HG02571 (cell line): Measurements from ENCODE around the gene A4GALT.
"Not testable (repeated sequence)": the region's sequence is repeated elsewhere in the genome, so short reads cannot be mapped to it uniquely, and the experiment has no call there.

ENCODE experiments used
- ATAC-seq: cut with Tn5 transposase; IDR thresholded peaks from one replicate; pipeline ENCODE4 v1.9.1; 2021; ENCODE audit warnings: mild to moderate bottlenecking, moderate library complexity; ENCODE audit not compliant: unreplicated experiment

A4GALT gene

GRCh38 chr22:42684462-42685195, 36.0 kb downstream of the A4GALT start:
- ATAC-seq, result no peak

- ATAC-seq, result no peak
These were observed 36.9 kb downstream of the A4GALT start for GRCh38 chr22:42683578-42684283.

GRCh38 chr22:42682113-42682851, 38.4 kb downstream of the A4GALT start:
- no peak for ATAC-seq

GRCh38 chr22:42680648-42681047, 40.0 kb downstream of the A4GALT start:
- no peak for ATAC-seq

GRCh38 chr22:42679691-42680090, 41.0 kb downstream of the A4GALT start:
- no peak for ATAC-seq

GRCh38 chr22:42678894-42679293, 41.8 kb downstream of the A4GALT start:
- no peak for ATAC-seq

- ATAC-seq, result not testable (repeated sequence)
These were observed 42.7 kb downstream of the A4GALT start for GRCh38 chr22:42677936-42678335.

- no peak for ATAC-seq
These were observed 44.5 kb downstream of the A4GALT start for GRCh38 chr22:42676059-42676607.

GRCh38 chr22:42673898-42674401, 46.7 kb downstream of the A4GALT start:
- ATAC-seq, result no peak

- ATAC-seq, result not testable (repeated sequence)
These were observed 47.6 kb downstream of the A4GALT start for GRCh38 chr22:42673071-42673470.

GRCh38 chr22:42670921-42671709, 49.6 kb downstream of the A4GALT start:
- no peak for ATAC-seq

GRCh38 chr22:42670046-42670445, 50.6 kb downstream of the A4GALT start:
- ATAC-seq, result no peak

- not testable (repeated sequence) for ATAC-seq
These were observed 54.3 kb downstream of the A4GALT start for GRCh38 chr22:42666393-42666792.

- ATAC-seq, result no peak
These were observed 55.5 kb downstream of the A4GALT start for GRCh38 chr22:42664976-42665831.

- no peak for ATAC-seq
These were observed 58.5 kb downstream of the A4GALT start for GRCh38 chr22:42661985-42662831.

GRCh38 chr22:42656578-42656977, 64.1 kb downstream of the A4GALT start:
- no peak for ATAC-seq

- no peak for ATAC-seq
These were observed 65.0 kb downstream of the A4GALT start for GRCh38 chr22:42655693-42656092.

- no peak for ATAC-seq
These were observed 66.1 kb downstream of the A4GALT start for GRCh38 chr22:42654436-42655073.
